ENCODE data around the gene THRSP. TPM values are rescaled to one million over a fixed set of nuclear protein-coding genes. Genes with fewer than 3 reads are reported as not detected.

THRSP gene
- total RNA-seq, 1 experiment from 2014 or later, result not detected

- Histone ChIP-seq H3K27me3 (ENCODE audit: low read length) (no peaks in the 10 kb centered on the region), H3K9me3 (ENCODE audit: low read length) (no peaks in the 10 kb centered on the region), H2AFZ (ENCODE audit: low read length) (no peak overlapping the region), H4K20me1 (ENCODE audit: low read length) (no peaks in the 10 kb centered on the region), H3K36me3 (ENCODE audit: low read depth, low read length) (peaks cover 41% of the 10 kb centered on the region), H3K9ac (ENCODE audit: low read length) (no peak overlapping the region), H3K79me2 (ENCODE audit: low read length) (peaks cover 16% of the 10 kb centered on the region), H3F3A (ENCODE audit: low read length, unreplicated experiment) (no peaks in the 10 kb centered on the region), H3K9me2 (replicated peaks; ENCODE audit: low read length) (no peaks in the 10 kb centered on the region), H3K27ac (ENCODE audit: low read length) (no peak overlapping the region), H3K4me1 (ENCODE audit: insufficient read depth, low read length) (no peaks in the 10 kb centered on the region), H3K4me2 (ENCODE audit: low read length) (no peak overlapping the region), H3K4me3 (ENCODE audit: low read length) (no peak overlapping the region)
- intact Hi-C loops (cut with micrococcal nuclease), result no loop called here
- ATAC-seq (no peak), DNase-seq (no peak)
- ChIA-PET POLR2A (ENCODE audit: unreplicated experiment) (no interaction called here), CTCF (no interaction called here)
- no peak for TF ChIP-seq EZH2phosphoT487 (IDR thresholded peaks at IDR 0.05; ENCODE audit: borderline replicate concordance, low read length)
- no TSS peak for BruUV-seq (replicated peaks)
Measured at GRCh38 chr11:78067704-78068103, 4.0 kb downstream of the THRSP start.

GRCh38 chr11:78069465-78069864, 5.8 kb downstream of the THRSP start:
- TF ChIP-seq, protein P1, sequence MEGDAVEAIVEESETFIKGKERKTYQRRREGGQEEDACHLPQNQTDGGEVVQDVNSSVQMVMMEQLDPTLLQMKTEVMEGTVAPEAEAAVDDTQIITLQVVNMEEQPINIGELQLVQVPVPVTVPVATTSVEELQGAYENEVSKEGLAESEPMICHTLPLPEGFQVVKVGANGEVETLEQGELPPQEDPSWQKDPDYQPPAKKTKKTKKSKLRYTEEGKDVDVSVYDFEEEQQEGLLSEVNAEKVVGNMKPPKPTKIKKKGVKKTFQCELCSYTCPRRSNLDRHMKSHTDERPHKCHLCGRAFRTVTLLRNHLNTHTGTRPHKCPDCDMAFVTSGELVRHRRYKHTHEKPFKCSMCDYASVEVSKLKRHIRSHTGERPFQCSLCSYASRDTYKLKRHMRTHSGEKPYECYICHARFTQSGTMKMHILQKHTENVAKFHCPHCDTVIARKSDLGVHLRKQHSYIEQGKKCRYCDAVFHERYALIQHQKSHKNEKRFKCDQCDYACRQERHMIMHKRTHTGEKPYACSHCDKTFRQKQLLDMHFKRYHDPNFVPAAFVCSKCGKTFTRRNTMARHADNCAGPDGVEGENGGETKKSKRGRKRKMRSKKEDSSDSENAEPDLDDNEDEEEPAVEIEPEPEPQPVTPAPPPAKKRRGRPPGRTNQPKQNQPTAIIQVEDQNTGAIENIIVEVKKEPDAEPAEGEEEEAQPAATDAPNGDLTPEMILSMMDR (conservative IDR thresholded peaks at IDR 0.05; ENCODE audit: low read depth, low read length), result no peak
- TF ChIP-seq EZH2phosphoT487 (IDR thresholded peaks at IDR 0.05; ENCODE audit: borderline replicate concordance, low read length) (no peak), EZH2 (IDR thresholded peaks at IDR 0.05; ENCODE audit: low read length, unreplicated experiment) (no peak)
- Histone ChIP-seq H3K79me2 (ENCODE audit: low read length) (peaks cover 34% of the 10 kb centered on the region), H2AFZ (ENCODE audit: low read length) (no peak overlapping the region), H3K36me3 (ENCODE audit: low read depth, low read length) (peaks cover 44% of the 10 kb centered on the region), H3K9me3 (ENCODE audit: low read length) (no peaks in the 10 kb centered on the region), H3K4me3 (ENCODE audit: low read length) (no peak overlapping the region), H3K9me2 (replicated peaks; ENCODE audit: low read length) (no peaks in the 10 kb centered on the region), H3F3A (ENCODE audit: low read length, unreplicated experiment) (no peaks in the 10 kb centered on the region), H3K4me1 (ENCODE audit: insufficient read depth, low read length) (no peaks in the 10 kb centered on the region), H3K4me2 (ENCODE audit: low read length) (no peak overlapping the region), H3K27ac (ENCODE audit: low read length) (no peak overlapping the region), H3K27me3 (ENCODE audit: low read length) (no peaks in the 10 kb centered on the region), H4K20me1 (ENCODE audit: low read length) (no peaks in the 10 kb centered on the region), H3K9ac (ENCODE audit: low read length) (no peak overlapping the region)
- ChIA-PET POLR2A (ENCODE audit: unreplicated experiment) (no interaction called here), CTCF (no interaction called here)
- DNase-seq (no peak), ATAC-seq (no peak)
- intact Hi-C loops (cut with micrococcal nuclease), result no loop called here
- no TSS peak for BruUV-seq (replicated peaks)

GRCh38 chr11:78070621-78071020, 7.0 kb downstream of the THRSP start:
- peaks cover 45% of the 10 kb centered on the region for H3K79me2 ChIP-seq (ENCODE audit: low read length)

More at GRCh38 chr11:78070621-78071020, 7.0 kb downstream of the THRSP start:
- Histone ChIP-seq H4K20me1 (ENCODE audit: low read length) (peaks cover 10% of the 10 kb centered on the region; the same call in 1 of the 2 replicates), H2AFZ (ENCODE audit: low read length) (no peak overlapping the region), H3K27ac (ENCODE audit: low read length) (no peak overlapping the region), H3K4me3 (ENCODE audit: low read length) (no peak overlapping the region), H3K36me3 (ENCODE audit: low read depth, low read length) (peaks cover 44% of the 10 kb centered on the region), H3K9me3 (ENCODE audit: low read length) (no peaks in the 10 kb centered on the region), H3K9me2 (replicated peaks; ENCODE audit: low read length) (no peaks in the 10 kb centered on the region), H3K9ac (ENCODE audit: low read length) (no peak overlapping the region), H3F3A (ENCODE audit: low read length, unreplicated experiment) (no peaks in the 10 kb centered on the region), H3K27me3 (ENCODE audit: low read length) (no peaks in the 10 kb centered on the region), H3K4me1 (ENCODE audit: insufficient read depth, low read length) (0 out of 2 replicates have a peak, but pooled peaks cover 7% of the 10 kb centered on the region), H3K4me2 (ENCODE audit: low read length) (no peak overlapping the region)
- BruUV-seq (replicated peaks), result no TSS peak
- DNase-seq, result no peak
- ChIA-PET POLR2A (ENCODE audit: unreplicated experiment) (no interaction called here), CTCF (no interaction called here)
- TF ChIP-seq EZH2 (IDR thresholded peaks at IDR 0.05; ENCODE audit: low read length, unreplicated experiment) (no peak), EZH2phosphoT487 (IDR thresholded peaks at IDR 0.05; ENCODE audit: borderline replicate concordance, low read length) (no peak)
- TF ChIP-seq, protein P1 (conservative IDR thresholded peaks at IDR 0.05; ENCODE audit: low read depth, low read length), result no peak
- intact Hi-C loops (cut with micrococcal nuclease), result no loop called here
- ATAC-seq, result no peak
